GM12875 (cell line): ENCODE measurements around the gene MPND.
A peak's percentile ranks its signal among the peaks of the same experiment; 100 is the strongest.

ENCODE experiments used
- H3K4me3 ChIP-seq: one replicate; pipeline ENCODE4 v1.5.1; 2011; ENCODE audit warnings: low read depth, low read length, control low read depth
- CTCF ChIP-seq: IDR thresholded peaks from 2 replicates; pipeline ENCODE4 v1.5.1; 2011; ENCODE audit warnings: low read depth, mild to moderate bottlenecking, control low read depth, inconsistent platforms, low read length, moderate library complexity, borderline replicate concordance; ENCODE audit not compliant: insufficient read depth

Gene MPND

DNA sequence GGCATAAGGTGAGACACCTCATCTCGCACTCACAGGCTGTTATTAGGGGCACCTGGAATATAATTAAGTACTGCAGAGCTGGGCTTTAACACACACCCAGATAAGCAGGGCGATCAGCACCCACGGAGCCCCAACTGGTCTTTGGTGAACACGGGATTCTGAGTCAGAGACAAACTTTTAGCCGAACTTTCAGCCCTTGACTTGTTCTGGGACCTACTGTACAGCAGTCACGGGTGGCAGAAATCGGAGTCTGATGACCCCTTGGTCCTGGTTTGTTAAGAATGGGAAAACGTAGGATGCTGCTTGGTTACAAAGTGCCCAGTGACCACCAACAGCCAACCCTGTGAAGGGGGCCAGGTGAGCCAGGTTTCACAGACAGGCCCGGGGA lies 47.9 kb downstream of the MPND start:
- no peak for TF ChIP-seq CTCF
- H3K4me3 ChIP-seq: no peak overlapping the region

GRCh38 chr19:4391701-4392483 lies 48.5 kb downstream of the MPND start:
- no peak for TF ChIP-seq CTCF
- H3K4me3 ChIP-seq: no peak overlapping the region

GRCh38 chr19:4393947-4394590 lies 50.7 kb downstream of the MPND start:
- TF ChIP-seq CTCF: no peak
- H3K4me3 ChIP-seq: no peak overlapping the region

DNA sequence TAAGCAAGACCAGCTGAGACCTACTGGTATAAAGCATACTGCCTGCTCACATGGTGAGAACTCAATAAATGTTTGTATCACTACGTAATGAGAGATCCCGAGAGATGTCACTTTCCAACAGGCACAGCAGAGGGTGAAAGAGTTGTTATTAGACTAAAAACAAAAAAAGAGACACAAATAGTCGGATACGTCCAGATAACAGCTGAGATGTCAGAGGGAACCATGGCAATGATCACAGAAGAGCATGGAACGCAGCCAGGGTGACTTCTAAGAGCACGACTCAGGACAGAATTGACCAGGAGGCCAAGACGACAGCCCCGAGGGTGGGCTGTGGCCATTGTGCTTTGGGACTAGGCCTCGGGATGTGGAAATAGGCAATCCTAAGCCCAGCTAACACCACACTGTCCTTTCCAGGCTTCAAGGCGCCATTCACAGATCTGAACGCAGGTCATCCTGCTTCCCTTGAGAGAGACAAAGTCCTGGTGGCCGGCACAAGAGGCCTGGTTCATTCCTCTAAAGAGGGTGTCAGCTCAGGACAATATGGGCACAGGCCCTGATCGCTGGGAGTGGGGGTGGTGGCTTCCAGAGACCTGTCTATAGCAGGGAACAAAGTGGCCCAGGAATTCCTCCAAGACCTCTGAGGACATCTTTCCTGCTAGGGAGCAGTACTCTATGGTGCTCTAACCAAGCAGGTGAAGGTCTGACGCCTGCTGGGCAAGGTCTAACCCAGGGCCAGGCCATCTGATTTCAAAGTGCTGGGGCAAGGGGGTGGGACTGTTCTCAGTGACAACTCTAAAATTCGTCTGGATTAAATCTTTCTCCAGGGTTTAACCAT lies 53.8 kb downstream of the MPND start:
- no peak overlapping the region for H3K4me3 ChIP-seq
- TF ChIP-seq CTCF: no peak

DNA sequence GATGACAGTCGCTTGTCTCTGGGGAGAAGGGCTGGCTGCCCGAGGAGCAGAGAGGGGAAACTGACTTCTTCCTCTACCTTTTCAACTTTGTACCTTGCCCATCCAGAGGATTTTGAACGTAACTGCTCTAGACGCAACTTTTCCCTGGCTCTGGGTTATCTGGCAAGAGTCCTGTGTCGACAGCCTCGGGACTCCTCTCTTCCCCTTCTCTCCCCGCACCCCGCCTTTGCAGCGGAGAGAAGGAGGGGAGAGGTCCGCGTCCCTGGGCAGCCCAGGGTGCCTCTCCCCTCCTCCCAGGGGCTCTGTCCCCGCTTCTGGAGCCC lies 56.4 kb downstream of the MPND start:
- peak overlapping the region; percentile 94 for H3K4me3 ChIP-seq
- no peak for TF ChIP-seq CTCF

DNA sequence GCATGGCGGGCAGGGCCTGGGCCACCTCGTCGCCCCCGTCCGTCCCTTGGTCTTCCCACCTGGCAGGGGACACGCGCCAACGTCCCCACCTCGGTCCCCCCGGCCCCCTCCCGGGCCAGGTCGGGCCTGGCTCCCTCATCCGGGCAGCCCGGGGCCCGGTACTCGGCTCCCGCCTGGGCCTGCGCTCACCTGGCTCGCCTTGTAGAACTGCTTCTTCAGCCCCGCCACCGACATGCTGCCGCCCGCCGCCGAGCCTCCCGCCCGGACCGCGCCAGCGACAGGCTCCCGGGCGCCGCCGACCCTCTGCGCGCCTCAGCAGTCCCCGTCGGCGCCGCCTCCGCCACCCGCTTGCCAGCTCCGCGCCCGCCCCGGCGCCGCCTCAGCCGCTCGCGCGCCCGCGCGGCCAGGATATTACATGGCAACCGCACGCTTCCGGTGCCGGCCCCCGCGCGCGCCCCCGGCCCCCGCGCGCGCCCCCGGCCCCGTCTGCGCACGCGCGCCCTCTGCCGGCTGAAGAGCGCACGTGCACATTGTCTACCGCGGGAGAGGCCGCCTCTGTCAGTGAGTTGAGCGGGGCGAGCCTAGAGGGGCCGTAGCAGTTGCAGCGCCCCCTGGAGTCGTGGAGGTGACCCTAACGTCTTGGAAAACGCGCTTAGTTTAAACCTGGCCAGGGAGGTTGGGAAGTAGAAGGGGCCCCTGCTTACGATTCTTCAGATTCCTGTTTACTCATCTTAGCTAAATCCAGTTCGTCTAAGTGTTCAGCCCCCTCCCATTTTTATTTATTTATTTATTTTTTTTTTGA lies 57.0 kb downstream of the MPND start, which contains the start of gene SH3GL1:
SH3GL1 (minus strand) TSS at position 413 of the 802 bp plus-strand sequence; CDS start at position 234, 179 bp downstream.
- peak; percentile 93 for TF ChIP-seq CTCF
- peak within 1 kb of the TSS; percentile 94 for H3K4me3 ChIP-seq
